MM.1S (cell line): Measurements from ENCODE around the gene CACNA1D.

Source experiments
- EZH2phosphoT487 ChIP-seq: fragments of 300-600 bp; sonication (generic); IDR thresholded peaks from 2 replicates; pipeline ENCODE4 v1.6.1; 2018; ENCODE audit warnings: antibody characterized with exemption, low read length
- TF ChIP-seq, protein P1 (sequence below): fragments of 300-600 bp; sonication (generic); IDR thresholded peaks from 2 replicates; pipeline ENCODE4 v1.5.1; 2016; ENCODE audit warnings: antibody characterized with exemption, low read length, mixed read lengths

DNA sequence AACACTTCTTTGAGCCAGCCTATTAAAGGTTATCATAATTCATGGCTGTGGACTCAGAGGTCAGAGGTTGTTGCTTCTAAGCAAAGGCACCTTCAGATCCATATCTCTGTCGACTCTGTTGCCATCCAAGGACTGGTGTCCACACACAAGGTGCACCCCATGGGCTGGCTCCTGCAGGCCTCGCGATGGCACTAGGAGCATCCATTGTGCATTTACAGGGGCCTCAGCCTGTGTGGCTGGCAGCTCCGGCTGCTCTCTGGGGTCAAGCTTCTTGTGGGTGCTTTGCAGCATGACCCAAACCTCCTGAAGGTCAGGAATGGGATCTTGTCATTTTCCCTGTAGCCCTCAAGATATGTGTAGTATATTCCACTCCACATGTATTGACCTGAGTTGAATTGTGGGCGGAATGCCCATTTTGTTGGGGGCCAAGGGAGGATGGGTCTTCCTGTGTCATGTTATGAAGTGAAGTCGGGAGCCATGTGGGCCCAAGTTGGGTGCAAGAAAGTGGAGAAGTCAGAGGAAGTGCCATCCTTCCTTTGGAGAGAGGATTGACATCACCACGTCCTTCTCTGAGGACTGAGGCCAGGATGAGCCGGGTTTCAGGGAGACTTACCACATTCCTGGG lies 308.0 kb downstream of the CACNA1D start:
- TF ChIP-seq, protein P1, sequence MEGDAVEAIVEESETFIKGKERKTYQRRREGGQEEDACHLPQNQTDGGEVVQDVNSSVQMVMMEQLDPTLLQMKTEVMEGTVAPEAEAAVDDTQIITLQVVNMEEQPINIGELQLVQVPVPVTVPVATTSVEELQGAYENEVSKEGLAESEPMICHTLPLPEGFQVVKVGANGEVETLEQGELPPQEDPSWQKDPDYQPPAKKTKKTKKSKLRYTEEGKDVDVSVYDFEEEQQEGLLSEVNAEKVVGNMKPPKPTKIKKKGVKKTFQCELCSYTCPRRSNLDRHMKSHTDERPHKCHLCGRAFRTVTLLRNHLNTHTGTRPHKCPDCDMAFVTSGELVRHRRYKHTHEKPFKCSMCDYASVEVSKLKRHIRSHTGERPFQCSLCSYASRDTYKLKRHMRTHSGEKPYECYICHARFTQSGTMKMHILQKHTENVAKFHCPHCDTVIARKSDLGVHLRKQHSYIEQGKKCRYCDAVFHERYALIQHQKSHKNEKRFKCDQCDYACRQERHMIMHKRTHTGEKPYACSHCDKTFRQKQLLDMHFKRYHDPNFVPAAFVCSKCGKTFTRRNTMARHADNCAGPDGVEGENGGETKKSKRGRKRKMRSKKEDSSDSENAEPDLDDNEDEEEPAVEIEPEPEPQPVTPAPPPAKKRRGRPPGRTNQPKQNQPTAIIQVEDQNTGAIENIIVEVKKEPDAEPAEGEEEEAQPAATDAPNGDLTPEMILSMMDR = no peak
- no peak for TF ChIP-seq EZH2phosphoT487
